ENCODE measurements around the gene GALNTL6.

DNA sequence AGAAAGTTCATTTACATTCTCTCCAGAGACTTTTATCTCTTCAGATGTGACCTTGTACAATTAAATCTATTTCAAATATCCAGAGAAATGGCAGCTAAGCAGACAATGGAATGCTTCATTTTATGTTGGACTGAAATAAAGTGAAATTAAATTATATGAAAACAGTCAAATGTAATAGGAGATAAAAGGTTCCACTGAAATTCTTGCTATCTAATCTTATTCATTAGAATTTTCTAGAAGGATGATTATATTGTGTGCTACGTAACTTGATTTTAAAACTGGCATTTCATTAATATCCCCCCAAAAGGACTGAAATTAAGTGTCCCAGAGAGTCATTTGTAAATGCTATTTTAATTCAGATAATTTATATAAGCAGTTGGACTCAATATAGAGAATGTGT is 708.5 kb downstream of the GALNTL6 start:
- no peak for TF ChIP-seq POLR2A (IDR thresholded peaks at IDR 0.05; ENCODE audit: low read length)
- no peak for TF ChIP-seq GATA1 (IDR thresholded peaks at IDR 0.05; ENCODE audit: low read depth, low read length)
